MV-4-11 (cell line): Measurements from ENCODE around the gene IGLON5.
A peak's percentile ranks its signal among the peaks of the same experiment; 100 is the strongest.

ENCODE experiments used
- DNase-seq: peaks from one replicate; lab custom pipeline; 2025; lab: John Stamatoyannopoulos, UW

The IGLON5 gene

DNA sequence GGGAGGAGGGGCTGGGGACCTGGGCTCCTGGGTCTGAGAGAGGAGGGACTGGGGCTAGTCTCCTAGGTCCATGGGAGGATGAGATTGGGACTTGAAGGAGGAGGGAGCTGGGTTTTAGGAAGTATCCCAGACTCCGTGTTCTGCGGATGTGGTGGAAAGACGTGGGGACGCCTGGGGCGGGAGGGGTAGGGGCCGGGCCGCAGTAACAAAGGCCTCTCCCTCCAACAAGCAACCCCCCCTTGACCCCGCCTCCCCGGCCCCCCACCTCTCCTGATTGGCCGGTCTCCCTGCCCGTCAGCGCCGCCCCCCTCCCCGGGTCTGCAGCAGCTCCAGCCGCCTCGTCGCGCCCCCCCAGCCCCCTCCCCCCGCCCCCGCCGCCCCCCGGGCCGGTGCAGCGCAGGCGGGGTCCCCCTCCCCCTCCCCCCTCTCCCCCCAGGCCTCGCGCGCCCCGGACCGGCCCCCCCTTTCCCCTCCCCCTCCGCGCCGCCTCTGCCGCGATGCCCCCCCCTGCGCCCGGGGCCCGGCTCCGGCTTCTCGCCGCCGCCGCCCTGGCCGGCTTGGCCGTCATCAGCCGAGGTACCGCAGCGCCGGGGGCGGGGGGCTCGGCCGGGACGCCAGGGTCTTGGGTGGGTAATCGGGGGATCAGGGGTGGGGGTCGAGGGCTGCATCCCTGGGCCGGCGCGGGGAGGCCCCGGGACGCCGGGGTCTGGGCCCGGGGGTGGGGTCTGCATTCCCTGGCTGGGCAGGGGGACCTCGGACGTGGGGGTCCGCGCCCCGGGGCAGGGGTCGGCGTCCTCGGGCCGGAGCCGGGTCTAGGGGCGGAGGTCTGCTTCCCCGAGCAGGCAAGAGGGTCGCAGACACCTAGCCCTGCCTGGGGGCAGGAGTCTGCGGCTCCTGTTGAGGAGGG lies at the start of gene IGLON5:
Gene IGLON5 (plus strand): TSS at position 294 of the 907 bp plus-strand sequence. CDS start 204 bp downstream, at position 498.
- DNase-seq: no peak

DNA sequence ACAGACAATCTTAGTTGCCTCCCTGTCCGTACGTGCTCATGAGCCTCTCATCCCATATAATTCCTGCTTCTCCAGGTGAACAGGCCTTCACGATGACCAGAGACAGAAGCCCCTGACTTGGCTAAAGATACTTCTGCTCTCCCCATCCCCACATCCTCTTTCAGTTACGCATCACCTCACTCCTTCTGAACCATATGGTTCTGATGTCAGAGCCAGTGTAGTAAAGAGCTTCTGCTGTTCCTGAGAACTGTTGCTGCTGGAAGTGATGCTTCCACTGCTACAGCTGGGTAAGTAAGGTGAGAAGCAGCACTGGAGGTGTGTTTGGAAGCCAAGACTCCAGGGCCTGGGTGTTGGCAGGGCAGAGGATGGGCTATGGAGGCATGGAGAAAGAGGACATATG lies 47.6 kb upstream of the IGLON5 start:
- DNase-seq: peak; percentile 68

DNA sequence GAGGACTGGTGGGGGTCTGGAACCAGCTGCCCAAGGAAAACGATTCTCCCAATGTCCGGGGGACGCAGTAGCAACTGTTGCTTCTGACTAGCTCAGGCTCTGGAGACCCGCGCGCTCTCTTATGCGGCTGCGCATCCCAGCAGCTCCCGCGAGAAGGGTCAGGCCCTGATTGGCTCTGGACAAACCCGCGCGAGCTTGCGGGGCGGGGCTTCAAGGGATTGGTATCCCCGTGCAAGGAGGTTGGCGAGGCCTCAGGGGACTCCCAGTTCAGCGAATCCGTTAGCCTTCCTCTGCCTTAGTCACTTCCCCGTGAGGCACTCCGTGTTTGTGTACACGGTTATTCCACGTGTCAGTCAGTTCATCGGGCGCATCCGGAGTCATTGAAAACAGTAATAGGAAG lies 40.4 kb upstream of the IGLON5 start:
- no peak for DNase-seq

DNA sequence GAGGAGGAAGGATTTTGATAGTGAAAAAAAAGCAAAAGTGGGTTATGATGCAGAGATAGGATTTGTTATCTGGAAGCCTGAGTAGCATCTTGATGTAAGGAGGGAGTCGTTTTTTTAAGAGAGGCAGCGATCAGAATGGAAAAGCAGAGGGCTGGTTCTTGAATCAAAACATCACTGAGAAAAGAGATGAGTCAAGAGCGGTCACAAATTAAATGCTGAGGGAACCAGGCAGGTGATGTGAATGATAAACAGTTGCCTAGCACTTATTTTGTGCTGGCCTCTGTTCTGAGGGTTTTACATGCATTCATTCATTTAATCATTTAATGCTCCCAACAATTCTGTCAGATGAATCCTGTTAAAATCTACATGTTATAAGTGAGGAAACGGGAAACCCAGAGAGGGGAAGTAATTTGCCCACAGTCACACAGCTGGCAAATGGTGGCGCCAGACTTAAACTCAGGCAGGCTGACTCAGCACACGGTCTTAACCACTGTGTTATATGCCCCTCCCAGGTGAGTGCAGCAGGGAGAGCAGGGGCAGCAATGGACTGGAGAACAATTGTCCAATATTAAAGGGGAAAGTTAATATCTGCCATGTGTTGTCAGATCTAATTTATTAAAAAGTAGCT lies 39.1 kb upstream of the IGLON5 start:
- peak; percentile 78 for DNase-seq

DNA sequence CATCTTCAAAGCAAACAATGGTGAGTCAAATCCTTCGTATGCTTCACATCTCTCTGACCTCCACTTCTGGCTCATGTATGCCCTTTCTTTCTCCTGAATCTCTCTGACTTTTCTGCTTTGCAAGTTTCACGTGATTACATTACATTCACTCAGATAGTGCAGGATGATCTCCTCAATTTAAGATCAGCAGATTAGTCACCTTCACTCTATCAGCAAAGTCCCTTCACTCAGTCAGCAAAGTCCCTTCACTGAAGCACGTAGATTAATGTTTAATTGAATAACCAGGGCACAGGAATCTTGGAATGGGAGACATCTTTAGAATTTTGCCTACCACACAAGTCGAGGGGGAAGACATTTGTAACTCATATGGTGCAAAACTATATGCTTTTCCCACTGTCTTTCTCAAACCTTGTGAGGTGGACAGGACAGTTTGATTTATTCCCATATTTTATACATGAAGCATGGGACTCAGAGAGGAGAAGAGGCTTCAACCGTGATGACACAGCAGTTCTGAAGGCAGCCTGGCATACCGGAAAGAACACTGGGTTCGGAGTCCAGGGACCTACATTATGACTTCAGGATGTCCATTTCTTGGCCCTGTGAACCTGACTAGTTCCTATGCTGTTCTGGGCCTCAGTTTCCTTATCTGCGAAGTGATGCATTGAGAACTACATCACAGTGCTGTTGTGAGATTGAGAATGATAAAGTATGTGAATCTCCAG lies 37.2 kb upstream of the IGLON5 start:
- no peak for DNase-seq

DNA sequence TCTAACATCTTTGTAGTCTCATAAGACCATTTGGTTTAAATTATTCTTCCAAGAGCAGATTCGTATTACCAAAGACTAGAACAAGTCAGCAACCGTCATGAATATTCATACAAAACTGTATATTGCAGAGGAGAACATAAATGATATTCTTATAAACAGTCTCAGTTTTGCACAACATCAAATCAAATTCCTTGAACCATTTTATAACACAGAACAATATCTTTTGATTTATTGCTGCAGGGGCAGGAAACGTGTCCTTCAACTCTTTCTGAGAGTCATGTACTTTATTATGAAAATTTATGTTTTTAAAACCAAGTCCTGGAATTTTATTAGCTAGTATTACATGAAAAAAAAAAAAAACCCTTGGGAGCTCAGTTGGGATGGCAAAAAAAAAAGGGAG lies 34.3 kb upstream of the IGLON5 start:
- DNase-seq: no peak

DNA sequence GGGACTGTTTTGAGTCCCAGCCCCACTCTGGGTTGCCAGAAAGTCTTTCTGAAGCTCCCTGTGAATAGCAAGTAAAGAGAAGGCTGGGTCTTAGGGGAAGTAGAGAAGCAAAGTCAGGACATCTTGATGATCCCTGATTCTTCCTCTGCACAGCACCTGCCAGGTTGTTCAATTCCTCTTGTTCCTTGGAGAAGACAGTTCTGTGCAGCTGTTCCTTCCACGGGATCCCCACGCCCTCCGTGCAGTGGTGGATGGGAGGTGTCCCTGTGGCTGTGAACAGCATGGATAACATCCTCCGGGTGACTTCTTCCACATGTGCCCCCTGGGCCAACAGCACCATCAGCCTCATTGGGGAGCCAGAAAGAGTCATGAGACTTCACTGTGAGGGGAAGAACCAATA lies 29.1 kb upstream of the IGLON5 start:
- no peak for DNase-seq

DNA sequence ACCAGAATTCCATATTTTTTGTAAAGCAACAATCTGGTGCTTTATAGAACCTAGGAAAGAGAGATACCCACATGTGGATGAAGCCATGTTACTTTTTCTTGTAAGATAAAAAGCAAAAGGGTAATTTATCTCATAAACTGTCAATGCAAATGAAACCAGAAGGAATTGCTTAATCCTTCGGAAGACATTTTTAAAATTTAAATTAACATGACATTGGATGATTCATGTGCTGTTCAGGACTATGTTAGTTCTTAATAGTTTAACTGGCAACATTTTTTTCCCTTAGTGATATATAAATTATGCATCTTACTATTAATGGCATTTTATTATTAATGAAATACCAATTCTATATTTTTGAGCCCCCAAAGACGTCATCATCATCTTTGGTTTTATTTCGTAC lies 25.8 kb upstream of the IGLON5 start:
- no peak for DNase-seq

DNA sequence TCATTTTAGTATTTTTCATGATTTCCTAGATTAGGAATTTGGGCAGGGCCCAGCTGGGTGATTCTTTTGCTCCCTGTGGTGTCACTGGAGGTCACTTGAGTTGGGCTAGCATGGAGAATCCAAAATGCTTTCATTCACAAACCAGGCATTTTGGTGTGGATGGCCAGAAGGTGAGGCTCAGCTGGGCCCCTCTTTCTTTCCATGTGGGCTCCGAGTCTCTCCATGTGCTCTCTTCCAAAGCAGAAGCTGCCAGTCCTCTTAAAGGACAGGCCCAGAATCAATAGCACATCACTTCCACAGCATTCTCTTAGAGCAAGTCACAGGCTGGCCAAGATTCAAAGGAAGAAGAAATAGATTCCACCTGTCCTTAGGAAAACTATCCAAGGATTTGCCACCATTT lies 21.8 kb upstream of the IGLON5 start:
- no peak for DNase-seq

DNA sequence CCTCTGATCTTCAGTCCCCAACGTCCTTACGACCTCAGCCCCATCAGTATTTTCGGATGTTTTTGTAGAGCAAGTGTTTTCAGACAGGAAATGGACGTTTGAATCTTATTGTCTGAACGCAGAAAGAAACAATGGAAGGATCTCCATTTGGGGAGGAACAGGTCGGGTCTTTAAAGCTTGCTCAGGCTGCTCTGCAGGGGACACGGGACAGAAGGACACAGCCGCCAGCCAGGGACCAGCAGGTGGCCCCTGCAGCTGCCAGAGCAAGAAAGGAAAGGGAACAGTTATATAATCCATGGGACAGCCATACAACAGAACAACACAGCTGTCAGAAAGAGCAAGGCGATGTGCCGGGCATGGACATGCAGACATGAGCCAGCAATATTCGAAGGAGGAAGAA lies 18.5 kb upstream of the IGLON5 start:
- DNase-seq: no peak

DNA sequence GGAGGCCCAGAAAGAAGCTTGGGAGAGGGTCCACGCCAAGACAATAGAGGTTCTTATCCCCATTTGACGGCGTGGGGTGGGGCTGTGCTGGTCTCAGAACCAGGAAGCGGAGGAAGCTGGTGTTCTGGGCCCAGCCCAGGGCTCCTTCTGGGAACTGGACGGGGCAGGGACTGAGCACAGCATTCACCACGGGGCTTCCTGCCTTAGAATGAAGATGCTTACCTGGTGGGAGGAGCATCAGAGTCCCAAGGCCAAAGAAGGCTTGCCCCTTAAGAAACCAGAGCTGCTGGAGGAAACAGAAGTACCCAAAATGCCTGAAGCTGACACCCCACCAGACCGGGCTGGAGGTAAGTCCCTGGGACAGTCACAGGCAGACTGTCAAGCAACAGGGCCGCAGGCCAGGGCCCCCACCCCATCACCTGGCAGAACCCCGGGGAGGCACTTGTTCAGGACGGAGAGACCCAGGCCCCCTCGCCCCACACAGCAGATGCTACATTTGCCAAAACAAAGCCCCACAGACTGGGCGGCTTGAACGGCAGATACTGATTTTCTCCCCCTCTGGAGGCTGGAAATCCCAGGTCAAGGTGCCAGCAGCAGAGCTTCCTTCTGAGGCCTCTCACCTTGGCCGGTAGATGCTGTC lies 17.8 kb upstream of the IGLON5 start:
- no peak for DNase-seq

DNA sequence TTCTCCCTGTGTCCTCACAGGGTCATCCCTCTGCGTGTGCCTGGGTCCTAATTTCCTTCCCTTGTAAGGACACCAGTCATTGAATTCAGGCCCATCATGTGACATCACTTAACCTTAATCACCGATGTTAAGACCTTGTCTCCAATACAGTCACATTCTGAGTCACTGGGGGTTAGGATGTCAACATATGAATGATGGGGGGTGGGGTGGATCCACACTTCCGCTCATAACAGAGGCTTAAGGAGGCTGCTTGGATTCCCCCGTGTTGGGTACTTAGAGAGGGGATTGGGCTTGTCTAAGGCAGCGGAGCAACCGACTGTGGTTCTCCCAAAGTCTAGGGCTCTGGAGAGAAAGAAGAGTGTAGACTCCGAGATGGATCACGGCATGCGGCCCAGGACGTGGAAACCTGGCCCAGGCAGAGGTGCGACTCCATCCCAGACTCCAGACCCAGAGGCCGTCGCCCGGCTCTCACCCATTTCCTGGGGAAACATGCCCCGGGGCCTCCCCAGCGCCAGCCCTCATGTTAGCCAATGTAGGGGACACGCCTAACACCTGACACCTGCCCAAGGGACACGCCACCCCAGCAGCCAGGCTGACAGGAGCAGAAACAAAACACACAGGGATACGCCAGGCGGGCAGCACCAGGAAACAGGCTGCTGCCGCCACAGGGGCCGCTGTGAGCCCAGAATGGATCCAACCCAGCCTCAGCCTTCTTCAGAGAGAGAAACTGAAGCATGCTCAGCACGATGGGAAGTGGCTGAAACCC lies 17.1 kb upstream of the IGLON5 start:
- peak; percentile 82 for DNase-seq

DNA sequence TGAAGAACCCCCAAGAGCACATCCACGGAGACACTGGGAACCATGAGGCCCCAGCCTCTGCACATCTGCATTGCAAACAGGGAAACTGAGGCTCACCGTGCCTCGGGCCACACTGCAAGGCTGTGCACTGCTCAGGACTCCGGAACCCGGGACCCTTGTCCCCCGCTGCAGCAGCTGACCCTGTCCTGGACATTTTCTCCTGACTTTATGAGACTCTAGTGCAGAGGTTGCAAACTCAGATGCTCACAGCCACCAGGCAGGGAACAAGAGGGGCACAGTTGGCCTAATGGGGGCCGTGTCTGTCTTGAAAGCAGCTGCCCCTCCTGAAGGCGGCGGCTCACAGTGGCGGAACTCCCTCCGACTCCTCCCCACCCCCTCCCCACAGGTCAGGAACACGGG lies 16.5 kb upstream of the IGLON5 start:
- no peak for DNase-seq

DNA sequence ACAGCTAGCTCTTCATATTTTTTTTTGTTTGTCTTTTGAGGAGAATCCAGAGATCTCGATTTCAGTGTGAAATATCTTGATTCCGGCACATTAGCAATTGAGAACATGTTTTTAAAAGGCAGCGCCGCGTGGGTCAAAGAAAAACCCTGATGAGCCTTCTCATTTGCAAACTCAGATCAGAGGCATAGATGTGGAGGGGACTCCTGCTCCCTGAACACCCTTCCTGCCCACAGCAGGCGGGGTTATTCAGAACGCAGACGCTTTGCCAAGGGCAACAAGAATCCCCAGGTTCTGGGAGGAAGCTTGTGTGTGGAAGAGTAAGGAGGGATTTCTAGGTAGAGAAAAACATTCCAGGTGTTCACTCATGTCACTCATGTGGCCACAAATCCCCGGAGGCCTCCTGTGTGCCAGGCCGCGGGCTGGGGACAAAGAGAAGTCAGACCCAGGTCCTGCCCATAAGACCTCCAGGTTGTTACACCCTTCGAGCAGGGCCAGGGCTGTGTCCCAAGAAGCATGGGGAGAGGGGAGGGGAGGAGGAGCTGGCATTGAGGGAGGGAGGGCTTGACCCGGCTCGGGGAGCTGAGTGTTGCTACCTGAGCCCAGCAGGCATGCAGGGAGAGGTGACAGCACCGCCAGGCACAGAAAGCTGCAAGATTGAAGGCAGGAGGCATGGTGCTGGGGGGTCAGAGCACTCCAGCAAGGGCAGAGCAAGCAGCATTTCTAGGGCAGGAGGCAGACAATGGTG lies 15.9 kb upstream of the IGLON5 start:
- no peak for DNase-seq

DNA sequence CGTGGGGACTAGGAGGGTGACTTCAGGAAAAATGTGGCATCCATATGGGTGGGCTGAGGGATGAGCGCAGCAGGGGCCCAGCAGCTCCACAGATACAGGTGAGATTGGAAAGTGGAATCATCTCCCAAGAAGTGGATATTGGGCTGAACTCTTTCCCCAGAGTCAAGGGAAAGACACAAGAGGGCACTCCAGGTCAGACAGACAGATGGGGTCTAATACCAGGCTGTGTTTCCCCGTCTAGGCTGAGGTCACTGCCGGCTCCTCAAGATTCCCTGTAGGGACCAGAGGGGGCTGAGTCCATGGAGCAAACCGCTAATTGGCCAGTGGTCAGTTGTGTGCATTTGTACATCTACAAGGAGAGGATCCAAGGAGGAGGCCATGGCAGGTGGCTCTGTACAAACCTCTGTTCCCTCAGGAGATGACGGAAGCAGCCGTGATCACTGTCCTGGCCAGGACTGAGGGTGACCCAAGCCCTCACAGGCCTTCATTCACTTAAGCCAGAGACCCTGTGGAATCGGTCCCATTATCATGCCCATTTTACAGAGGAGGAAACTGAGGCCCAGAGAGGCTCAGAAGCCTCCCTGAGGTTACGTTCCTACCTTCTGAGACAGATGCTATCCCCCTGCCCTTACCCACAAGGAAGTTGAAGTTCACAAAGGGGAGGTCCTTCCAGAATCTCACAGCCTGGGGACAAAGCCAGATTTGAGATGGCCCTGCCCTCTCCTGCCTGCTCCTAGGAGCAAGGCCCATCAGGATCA lies 14.9 kb upstream of the IGLON5 start:
- peak; percentile 21 for DNase-seq

DNA sequence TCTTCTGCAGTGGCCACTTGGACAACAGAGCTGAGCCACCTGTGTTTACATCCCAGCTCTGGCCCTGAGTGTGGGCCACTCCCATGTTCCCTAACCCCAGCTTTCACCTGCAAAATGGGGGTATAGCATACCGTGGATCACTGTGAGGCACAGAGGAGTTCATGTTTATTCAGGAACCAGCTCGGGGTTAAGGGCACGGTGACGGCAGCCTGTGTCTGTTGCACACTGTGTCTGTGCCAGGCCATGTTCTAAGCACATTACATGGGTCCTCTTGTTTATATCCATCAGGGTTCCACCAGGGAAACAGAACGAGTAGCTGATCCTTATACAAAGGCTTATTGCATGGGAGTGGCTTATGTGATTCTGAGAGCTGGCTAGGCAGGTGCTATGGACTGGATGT lies 14.0 kb upstream of the IGLON5 start:
- no peak for DNase-seq

DNA sequence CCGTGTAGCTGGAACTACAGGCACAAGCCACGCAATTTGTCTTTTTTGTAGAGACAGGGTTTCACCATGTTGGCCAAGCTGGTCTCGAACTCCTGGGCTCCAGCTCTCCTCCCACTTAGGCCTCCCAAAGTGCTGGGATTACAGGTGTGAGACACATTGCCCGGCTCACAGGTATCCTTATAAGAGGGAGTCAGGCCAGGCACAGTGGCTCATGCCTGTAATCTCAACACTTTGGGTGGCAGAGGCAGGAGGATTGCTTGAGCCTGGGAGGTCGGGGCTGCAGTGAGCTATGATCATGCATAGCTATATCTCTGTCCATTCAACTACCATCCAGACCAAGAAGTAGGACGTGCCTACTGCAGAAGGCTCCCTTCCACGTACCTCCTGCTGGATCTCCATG lies 10.2 kb upstream of the IGLON5 start:
- DNase-seq: no peak

DNA sequence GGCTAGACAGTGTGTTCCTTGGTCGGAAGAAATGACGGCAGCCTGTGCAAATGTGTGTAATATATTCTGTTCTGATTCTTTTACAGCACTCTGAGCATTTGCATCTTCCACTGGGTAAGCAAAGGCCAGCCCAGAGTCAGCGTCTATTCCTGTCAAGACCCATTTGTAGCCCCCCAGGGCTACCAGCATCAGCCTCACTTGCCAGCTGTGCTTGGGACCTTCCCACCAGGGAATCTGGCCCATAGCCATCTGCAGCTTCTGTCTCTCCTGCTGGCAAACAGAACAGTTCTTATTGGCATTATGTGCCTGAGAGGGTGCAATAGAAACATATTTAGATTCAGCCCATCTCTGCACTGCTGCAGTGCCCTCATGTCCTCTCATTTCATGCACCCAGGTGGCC lies 6.0 kb upstream of the IGLON5 start:
- no peak for DNase-seq

DNA sequence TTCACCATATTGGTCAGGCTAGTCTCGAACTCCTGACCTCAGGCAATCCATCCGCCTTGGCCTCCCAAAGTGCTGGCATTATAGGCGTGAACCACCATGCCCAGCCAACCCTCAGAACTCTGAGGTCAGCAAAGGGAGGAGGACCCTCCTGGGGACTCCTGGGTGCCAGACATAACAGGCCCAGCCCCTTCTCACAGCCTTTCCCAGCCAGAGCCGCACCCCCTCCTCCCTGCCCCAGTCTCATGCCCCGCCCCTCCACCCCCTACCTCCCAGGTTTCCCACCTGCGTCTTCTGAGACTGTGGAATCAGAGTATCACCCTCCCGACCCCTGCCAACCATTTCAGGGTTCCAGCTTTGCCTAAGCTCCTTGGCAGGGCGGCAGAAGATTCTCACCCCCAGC lies 5.2 kb downstream of the IGLON5 start:
- no peak for DNase-seq

DNA sequence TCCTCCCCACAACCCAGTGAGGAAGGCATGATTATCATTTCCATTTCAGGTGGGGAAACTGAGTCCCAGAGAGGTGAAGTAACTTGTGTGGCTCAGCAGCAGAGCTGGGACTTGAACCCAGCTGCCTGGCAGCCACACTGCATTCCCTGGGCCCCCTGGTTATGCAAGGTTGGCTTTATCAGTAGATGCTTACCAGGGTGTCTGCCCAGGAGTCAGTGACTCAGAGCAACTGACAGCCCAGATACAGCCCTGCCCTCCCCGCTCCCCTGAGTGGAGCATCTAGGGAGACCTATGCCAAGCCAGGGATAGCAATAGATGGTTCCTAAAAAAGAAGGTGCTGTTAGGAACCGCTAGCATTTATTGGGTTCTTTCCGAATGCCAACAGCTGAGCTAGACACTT lies 5.9 kb downstream of the IGLON5 start:
- peak; percentile 37 for DNase-seq
